Dendritic cell treated with granulocyte-macrophage colony-stimulating factor and Interleukin-4, amounts not matched to agents 40 ng/mL and 50 ng/mL, for 4 days (primary cell): Measurements from ENCODE around the gene DCAF15.

Experiments used
- H3K27ac Mint-ChIP-seq: one replicate; pipeline ENCODE4 v1.8.0; 2022; ENCODE audit warnings: mild to moderate bottlenecking, mixed read lengths
- H3K27me3 Mint-ChIP-seq: one replicate; pipeline ENCODE4 v1.8.0; 2022; ENCODE audit warnings: mild to moderate bottlenecking, mixed read lengths
- H3K36me3 Mint-ChIP-seq: one replicate; pipeline ENCODE4 v1.8.0; 2022; ENCODE audit warnings: low read depth, mixed read lengths
- H3K4me1 Mint-ChIP-seq: one replicate; pipeline ENCODE4 v1.8.0; 2022; ENCODE audit warnings: low read depth, mixed read lengths
- H3K4me3 Mint-ChIP-seq: one replicate; pipeline ENCODE4 v1.8.0; 2022; ENCODE audit warnings: mild to moderate bottlenecking, moderate library complexity, mixed read lengths
- H3K9me3 Mint-ChIP-seq: one replicate; pipeline ENCODE4 v1.8.0; 2022; ENCODE audit warnings: mixed read lengths
- intact Hi-C: fragments of 100-400 bp; cut with micrococcal nuclease; formaldehyde crosslinking; loops from one replicate; pipeline ENCODE4 v1.15.0; 2022

DCAF15 gene

DNA sequence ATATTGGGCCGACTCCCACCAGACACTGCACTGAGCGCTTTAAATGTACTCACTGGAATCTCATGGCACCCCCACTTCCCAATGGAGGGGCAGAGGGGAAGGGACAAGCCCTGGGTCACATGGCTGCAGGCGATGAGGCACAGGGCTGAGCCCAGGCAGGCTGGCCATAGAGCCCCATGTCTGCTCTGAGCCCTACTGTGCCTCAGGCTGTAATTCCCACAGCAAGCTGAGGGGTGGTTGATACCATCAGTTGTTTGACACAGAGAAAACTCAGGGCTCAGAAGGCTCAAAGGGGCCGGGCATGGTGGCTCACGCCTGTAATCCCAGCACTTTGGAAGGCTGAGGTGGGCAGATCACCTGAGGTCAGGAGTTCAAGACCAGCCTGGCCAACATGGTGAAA is 28.7 kb downstream of the DCAF15 start:
- no peak overlapping the region for H3K4me3 Mint-ChIP-seq
- H3K36me3 Mint-ChIP-seq, result peaks cover 62% of the 10 kb centered on the region
- H3K27me3 Mint-ChIP-seq, result no peaks in the 10 kb centered on the region
- peaks cover 57% of the 10 kb centered on the region for H3K4me1 Mint-ChIP-seq
- H3K27ac Mint-ChIP-seq, result peak overlapping the region; percentile 74
- intact Hi-C loops, result no loop called here
- no peaks in the 10 kb centered on the region for H3K9me3 Mint-ChIP-seq

DNA sequence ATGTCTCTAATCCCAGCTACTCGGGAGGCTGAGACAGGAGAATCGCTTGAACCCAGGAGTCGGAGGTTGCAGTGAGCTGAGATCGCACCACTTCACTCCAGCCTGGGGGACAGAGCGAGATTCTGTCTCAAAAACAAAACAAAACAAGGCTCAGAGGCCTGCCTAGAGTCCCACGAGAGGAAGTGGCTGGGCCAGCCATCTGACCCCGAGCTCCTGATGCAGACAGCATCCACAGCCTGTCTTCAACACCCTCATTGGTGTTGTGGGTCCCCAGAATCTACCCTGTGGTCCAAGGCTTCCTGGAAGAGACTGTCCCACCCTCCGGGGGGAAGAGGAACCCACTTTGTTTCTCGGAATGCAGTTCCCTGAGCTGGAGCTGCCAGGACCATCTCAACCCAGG is 29.2 kb downstream of the DCAF15 start:
- Mint-ChIP-seq H3K27ac (peak overlapping the region; percentile 74), H3K4me1 (peaks cover 61% of the 10 kb centered on the region), H3K4me3 (no peak overlapping the region), H3K9me3 (no peaks in the 10 kb centered on the region), H3K36me3 (peaks cover 57% of the 10 kb centered on the region), H3K27me3 (no peaks in the 10 kb centered on the region)
- intact Hi-C loops, result no loop called here

DNA sequence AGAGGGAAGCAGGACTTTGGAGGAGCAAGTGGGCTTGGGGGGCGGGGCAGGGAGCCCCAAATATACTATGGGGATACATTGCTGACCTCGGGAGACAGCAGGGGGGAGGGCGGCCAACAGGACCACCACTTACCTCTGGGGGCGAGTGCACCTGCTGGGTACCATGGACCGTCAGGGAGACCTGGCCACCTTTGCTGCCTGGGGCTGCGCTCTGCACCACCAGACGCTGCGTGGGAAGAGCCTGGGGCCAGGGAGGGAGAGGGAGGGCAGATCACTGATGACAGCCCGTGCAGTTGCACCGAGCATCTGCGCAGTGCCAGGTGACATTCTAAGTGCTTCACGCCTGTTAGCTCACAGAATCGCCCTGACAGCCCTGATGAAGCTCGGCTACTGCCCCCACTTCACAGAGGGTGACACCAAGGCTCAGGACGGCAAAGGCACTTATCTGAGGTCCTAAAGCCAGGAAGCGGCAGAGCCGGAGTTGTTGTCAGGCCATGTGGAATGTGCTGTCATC is 29.7 kb downstream of the DCAF15 start:
- peaks cover 52% of the 10 kb centered on the region for H3K36me3 Mint-ChIP-seq
- peak overlapping the region; percentile 74 for H3K27ac Mint-ChIP-seq

DNA sequence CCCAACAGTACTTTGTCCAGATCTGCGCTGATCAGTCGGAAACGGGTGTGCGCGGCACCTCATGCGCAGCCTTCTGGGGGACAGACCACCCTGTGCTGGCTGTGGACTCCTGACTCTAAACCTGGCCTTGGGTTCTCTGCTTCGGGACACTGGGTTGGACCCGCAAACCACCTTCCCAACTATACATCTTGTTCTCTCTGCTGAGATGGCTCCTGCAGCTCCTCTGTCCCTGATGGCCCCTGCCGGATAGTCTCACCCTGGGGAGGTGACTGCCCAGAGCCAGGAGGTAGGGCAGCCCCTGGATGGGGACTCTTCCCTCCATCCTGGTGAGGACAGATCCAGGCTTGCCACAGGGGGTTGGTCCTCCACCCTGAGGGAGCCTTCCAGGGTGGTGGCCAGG is 30.5 kb downstream of the DCAF15 start:
- Mint-ChIP-seq H3K27me3 (no peaks in the 10 kb centered on the region), H3K9me3 (no peaks in the 10 kb centered on the region), H3K4me3 (no peak overlapping the region), H3K36me3 (peaks cover 48% of the 10 kb centered on the region), H3K4me1 (peaks cover 74% of the 10 kb centered on the region), H3K27ac (no peak overlapping the region)
- intact Hi-C loops, result no loop called here

More for the DNA sequence above, 29.7 kb downstream of the DCAF15 start:
- no peaks in the 10 kb centered on the region for H3K27me3 Mint-ChIP-seq
- intact Hi-C loops, result no loop called here
- no peaks in the 10 kb centered on the region for H3K9me3 Mint-ChIP-seq
- peaks cover 67% of the 10 kb centered on the region for H3K4me1 Mint-ChIP-seq
- H3K4me3 Mint-ChIP-seq, result no peak overlapping the region

DNA sequence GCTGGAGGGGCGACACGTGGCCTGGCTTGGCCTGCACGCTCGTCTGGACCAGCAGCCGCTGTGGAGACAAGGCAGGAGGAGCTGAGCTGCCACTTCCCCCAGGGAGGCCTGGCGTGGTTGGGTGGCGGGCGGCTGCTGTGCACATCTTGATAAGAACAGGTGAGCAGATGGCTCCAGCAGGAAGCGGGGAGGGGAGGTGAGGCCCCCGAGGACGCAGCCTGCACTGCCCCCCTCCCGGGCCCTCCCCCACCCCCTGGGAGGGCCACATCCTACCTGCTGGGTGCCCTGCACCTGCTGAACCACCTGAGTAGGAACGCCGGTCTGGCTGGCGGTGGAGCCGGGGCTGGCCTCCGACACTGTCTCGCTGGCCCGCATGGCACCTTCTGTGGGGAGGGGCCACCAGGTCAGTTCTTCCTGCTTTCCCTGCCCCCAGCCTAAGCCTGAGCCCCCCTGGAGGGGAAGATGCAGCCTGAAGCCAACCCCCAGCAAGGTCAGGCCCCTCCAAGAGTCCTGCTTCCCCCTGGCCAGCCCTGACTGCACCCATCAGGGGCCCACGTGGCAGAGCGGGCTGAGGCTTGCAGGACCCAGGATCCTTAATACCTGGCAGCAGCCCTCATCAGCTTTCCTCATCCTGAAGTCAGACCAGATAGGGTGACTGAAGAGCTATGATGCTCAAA is 31.0 kb downstream of the DCAF15 start:
- Mint-ChIP-seq H3K36me3 (peaks cover 45% of the 10 kb centered on the region), H3K4me1 (peaks cover 75% of the 10 kb centered on the region), H3K27me3 (no peaks in the 10 kb centered on the region), H3K27ac (no peak overlapping the region), H3K9me3 (no peaks in the 10 kb centered on the region), H3K4me3 (no peak overlapping the region)
- intact Hi-C loops, result no loop called here

DNA sequence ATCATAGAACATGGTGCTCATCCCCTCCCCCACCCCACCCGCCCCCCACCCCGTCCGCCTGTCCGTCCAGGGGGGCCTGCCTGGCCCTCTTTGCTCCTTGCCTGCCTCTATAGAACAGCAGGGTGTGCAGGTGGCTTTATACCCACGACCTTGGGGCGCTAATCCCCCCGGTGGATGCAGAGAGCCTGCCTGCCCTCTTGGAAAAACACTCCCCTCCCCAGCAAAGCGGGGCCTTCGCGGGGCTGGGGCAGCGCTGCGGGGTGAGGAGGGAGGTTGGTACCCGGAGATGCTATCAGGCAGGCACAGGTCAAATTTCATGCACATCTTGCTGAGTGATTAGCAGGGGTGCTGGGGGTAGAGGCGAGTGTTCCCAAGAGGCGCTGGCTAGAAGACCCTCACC is 31.9 kb downstream of the DCAF15 start:
- H3K9me3 Mint-ChIP-seq, result no peaks in the 10 kb centered on the region
- H3K4me1 Mint-ChIP-seq, result peaks cover 79% of the 10 kb centered on the region
- peak overlapping the region; percentile 100 for H3K27ac Mint-ChIP-seq
- no peaks in the 10 kb centered on the region for H3K27me3 Mint-ChIP-seq
- H3K4me3 Mint-ChIP-seq, result no peak overlapping the region
- peaks cover 53% of the 10 kb centered on the region for H3K36me3 Mint-ChIP-seq
- intact Hi-C loops, result no loop called here

DNA sequence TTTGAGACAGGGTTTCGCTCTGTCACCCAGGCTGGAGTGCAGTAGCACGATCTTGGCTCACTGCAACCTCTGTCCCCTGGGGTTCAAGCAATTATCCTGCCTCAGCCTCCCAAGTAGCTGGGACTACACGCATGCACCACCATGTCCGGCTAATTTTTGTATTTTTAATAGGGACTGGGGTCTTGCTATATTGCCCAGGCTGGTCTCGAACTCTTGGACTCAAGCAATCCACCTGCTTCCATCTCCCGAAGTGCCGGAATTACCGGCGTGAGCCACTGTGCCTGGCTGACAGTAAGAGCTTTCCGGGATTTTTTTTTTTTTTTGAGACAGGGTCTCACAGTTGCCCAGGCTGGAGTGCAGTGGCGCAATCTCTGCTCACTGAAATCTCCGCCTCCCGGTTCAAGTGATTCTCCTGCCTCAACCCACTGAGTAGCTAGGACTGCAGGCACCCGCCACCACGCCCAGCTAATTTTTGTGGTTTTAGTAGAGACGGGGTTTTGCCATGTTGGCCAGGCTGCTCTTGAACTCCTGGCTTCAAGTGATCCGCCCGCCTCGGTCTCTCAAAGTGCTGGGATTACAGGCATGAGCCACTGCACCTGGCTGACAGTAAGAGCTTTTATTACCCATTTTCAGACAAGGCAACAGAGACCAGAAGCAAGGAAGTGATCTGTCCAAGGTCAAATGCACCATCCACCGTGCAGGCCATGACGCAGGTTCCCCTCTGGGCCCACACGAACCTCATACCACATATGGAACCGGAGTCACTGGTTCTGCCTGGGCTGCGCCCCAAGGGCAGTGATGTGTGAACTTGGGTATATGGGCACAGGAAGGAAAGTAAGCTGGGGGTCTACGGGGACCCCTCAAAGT is 32.8 kb downstream of the DCAF15 start:
- peaks cover 55% of the 10 kb centered on the region for H3K36me3 Mint-ChIP-seq
- H3K9me3 Mint-ChIP-seq, result no peaks in the 10 kb centered on the region
- peak overlapping the region; percentile 100 for H3K27ac Mint-ChIP-seq
- no peaks in the 10 kb centered on the region for H3K27me3 Mint-ChIP-seq
- peaks cover 80% of the 10 kb centered on the region for H3K4me1 Mint-ChIP-seq
- H3K4me3 Mint-ChIP-seq, result peak overlapping the region; percentile 61
- intact Hi-C loops, result loop anchor here (5.0 kb wide), 1 partner anchor 47 kb away; the partner anchor contains the start of gene IL27RA

DNA sequence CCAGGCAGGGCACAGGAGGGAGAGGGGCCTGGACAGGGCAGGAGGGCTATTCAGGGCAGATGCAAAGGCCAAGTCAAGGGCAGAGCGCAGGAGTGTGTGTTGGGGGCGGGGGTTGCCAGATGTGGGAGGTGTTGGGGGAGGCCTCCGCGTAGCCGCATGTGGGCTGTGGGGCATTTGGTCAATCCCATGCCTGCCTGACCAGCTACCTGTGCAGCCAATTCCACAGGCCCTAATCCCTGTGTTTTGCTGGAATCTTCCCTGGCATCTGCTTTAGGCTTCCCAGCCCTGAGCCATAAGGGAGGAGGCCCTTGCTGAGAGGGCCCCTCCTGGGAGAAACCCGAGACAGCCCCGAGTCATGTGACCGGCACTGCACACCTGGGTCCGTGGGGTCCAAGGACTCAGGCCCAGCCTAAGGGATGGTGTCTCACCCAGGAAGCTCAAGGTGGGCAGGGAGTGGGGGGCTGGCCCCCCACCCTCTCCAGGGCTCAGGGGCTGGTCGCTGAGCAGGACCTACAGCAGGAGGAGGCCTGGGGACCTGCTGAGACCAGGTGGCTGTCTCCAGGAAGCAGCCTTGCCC is 33.5 kb downstream of the DCAF15 start:
- no peaks in the 10 kb centered on the region for H3K27me3 Mint-ChIP-seq
- peaks cover 55% of the 10 kb centered on the region for H3K36me3 Mint-ChIP-seq
- intact Hi-C loops, result loop anchor here (2.0 to 5.0 kb wide), 2 partner anchors 19 to 46 kb away; partner anchors contain the start of gene IL27RA
- no peaks in the 10 kb centered on the region for H3K9me3 Mint-ChIP-seq
- H3K4me3 Mint-ChIP-seq, result peak overlapping the region; percentile 61
- H3K27ac Mint-ChIP-seq, result peak overlapping the region; percentile 100
- H3K4me1 Mint-ChIP-seq, result peaks cover 77% of the 10 kb centered on the region

DNA sequence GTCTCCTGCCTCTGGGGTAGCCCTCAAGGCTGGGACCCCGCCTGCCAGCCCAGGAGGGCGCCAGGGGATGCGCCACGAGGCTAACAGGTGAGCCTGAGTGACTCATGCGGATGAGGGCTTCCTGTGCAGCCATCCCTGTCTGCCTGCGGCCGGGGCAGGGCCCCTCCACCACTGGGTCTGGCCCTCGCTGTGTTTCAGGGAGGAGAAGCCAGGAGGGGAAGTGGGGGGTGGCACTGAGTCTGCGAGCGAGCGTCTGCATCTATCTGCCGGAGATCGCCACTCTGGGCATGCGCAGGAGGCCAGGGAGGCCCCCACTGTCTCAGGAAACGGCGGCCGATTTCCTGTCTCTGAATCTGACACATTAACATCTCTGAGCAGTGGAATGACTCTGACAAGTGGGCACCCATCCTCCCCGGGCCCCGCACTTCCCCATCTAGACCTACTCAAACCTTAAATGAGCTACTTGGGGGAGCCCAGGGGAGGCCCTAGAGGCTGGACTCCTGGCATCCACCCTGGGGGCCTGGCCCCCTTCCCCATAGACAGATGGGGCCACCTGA is 34.1 kb downstream of the DCAF15 start:
- peaks cover 76% of the 10 kb centered on the region for H3K4me1 Mint-ChIP-seq
- peaks cover 57% of the 10 kb centered on the region for H3K36me3 Mint-ChIP-seq
- H3K9me3 Mint-ChIP-seq, result no peaks in the 10 kb centered on the region
- intact Hi-C loops, result loop anchor here (2.0 to 5.0 kb wide), 2 partner anchors 18 to 46 kb away; partner anchors contain the start of gene IL27RA
- no peaks in the 10 kb centered on the region for H3K27me3 Mint-ChIP-seq
- H3K4me3 Mint-ChIP-seq, result peak overlapping the region; percentile 73
- peak overlapping the region; percentile 100 for H3K27ac Mint-ChIP-seq

DNA sequence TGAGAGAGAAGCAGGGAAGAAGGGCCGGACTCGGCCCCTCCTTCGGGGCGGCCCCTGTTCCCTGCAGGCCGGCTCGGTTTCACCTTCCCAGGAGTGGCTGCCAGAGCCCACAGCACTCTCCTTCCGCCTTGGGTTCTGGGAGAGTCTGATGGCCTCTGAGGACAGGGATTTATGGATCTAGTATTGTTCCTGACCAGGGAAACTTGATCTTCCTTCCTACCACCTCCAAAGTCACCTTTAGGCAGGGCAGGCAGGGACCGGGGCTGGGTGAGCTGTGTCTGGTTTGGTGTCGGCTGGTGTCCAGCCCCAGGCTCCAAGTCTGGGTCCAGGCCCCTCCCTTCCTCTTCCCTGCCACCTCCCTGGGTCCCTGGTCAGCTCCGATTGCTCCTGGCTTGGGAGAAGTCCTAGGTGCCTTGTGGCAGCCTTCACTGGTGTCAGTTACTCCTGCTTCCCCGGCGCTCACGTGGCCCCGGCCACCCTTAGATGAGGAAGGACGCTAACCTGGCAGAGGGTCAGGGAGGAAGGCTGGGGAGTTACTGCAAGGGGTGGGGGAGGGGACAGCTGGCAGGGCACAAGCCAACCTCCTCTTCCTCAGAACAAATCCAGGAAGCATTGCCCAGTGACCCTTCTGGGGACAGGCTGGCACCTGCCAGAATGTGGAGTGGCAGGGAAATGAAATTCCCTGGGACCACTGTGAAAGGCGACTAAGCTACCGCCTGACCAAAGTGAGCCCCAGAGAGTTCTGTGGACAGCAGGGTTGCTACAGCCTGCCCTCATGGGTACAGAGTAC is 35.0 kb downstream of the DCAF15 start:
- Mint-ChIP-seq H3K4me3 (peak overlapping the region; percentile 73), H3K36me3 (peaks cover 57% of the 10 kb centered on the region), H3K27ac (peak overlapping the region; percentile 100), H3K27me3 (no peaks in the 10 kb centered on the region), H3K9me3 (no peaks in the 10 kb centered on the region), H3K4me1 (peaks cover 68% of the 10 kb centered on the region)
- intact Hi-C loops, result loop anchor here (2.0 to 5.0 kb wide), 2 partner anchors 18 to 45 kb away; partner anchors contain the start of gene IL27RA

DNA sequence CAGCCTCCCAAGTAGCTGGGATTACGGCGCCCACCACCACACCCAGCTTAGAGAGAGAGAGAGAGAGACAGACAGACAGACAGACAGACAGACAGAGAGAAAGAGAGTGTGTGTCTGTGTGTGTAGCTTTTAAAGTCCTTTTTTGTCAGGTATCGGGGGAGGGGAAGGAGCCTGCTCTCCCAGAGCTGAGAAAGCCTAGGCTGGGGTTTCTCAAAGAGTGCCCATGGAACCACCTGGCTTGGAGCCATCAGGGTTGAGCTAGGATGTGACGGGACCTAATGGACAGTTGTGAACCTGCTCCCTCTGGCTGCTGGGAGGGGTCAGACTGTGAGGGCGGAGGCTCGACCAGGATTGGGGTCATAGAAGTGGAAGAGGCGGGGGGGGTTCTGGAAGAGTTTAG is 37.2 kb downstream of the DCAF15 start:
- peaks cover 60% of the 10 kb centered on the region for H3K36me3 Mint-ChIP-seq
- intact Hi-C loops, result loop anchor here (5.0 kb wide), 1 partner anchor 43 kb away; the partner anchor contains the start of gene IL27RA
- peak overlapping the region; percentile 100 for H3K27ac Mint-ChIP-seq
- no peaks in the 10 kb centered on the region for H3K9me3 Mint-ChIP-seq
- H3K4me3 Mint-ChIP-seq, result no peak overlapping the region
- no peaks in the 10 kb centered on the region for H3K27me3 Mint-ChIP-seq
- peaks cover 65% of the 10 kb centered on the region for H3K4me1 Mint-ChIP-seq

DNA sequence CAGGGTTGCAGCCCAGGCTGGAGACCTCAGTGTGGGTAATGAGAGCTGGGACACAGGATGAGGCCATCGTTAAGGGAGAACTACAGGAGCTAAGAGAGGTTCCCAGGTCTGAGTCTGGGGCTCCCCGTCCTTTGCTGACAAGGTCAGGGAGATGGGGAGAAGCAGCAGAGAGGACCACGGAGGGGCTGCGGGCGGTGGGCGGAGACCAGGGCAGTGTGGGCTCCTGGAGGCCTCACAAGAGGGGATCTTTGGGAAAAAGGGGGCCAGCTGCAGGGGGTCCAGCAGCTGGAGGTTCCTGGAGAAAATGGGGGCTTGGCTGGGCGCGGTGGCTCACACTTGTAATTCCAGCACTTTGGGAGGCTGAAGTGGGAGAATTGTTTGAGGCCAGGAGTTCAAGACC is 37.8 kb downstream of the DCAF15 start:
- no peaks in the 10 kb centered on the region for H3K9me3 Mint-ChIP-seq
- H3K36me3 Mint-ChIP-seq, result peaks cover 64% of the 10 kb centered on the region
- H3K27ac Mint-ChIP-seq, result peak overlapping the region; percentile 100
- intact Hi-C loops, result no loop called here
- H3K4me1 Mint-ChIP-seq, result peaks cover 63% of the 10 kb centered on the region
- no peak overlapping the region for H3K4me3 Mint-ChIP-seq
- no peaks in the 10 kb centered on the region for H3K27me3 Mint-ChIP-seq

DNA sequence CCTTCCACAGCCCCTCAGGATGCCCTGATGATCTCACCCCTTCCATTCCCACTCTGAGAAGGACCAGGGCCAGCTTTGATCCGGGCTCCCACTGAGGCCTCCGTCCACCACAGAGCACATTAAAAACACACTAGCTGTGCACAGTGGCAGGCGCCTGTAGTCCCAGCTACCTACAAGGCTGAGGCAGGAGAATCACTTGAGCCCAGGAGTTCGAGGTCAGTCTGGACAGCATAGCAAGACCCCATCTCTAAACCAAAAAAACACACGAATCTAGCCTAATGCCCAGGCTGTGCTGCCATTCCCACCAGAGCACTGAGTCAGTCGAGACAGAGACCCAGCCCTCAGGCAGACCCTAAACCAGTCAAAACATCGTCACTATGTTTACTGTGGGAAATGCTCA is 39.7 kb downstream of the DCAF15 start:
- Mint-ChIP-seq H3K4me1 (peaks cover 48% of the 10 kb centered on the region), H3K27me3 (no peaks in the 10 kb centered on the region), H3K36me3 (peaks cover 73% of the 10 kb centered on the region), H3K27ac (no peak overlapping the region), H3K9me3 (no peaks in the 10 kb centered on the region), H3K4me3 (no peak overlapping the region)
- intact Hi-C loops, result no loop called here
